IMR-90 (cell line): ENCODE results near the gene LAMB3. TPM values are rescaled to one million over a fixed set of nuclear protein-coding genes. Genes with fewer than 3 reads are reported as not detected.

Source experiments
- ATAC-seq: fragments of 200-7000 bp; cut with Tn5 transposase; 2 replicates; pipeline ENCODE4 v1.9.1; 2020; ENCODE audit warnings: low read depth, mild to moderate bottlenecking, moderate library complexity
- BruUV-seq: library from RNA; stranded (reverse); fragments of 400-500 nt; replicated peaks from 2 replicates; lab custom pipeline; 2021; lab: Mats Ljungman, UMichigan
- CTCF ChIA-PET: fragments of 300-600 bp; formaldehyde crosslinking; extraction: SDS; loops from one replicate; lab custom pipeline; 2021; ENCODE audit warnings: antibody characterized with exemption; lab: Yijun Ruan, JAX
- POLR2A ChIA-PET: fragments of 300-600 bp; sonication (Branson Sonifier 250); formaldehyde crosslinking; loops from one replicate; lab custom pipeline; 2022; ENCODE audit warnings: antibody characterized with exemption; ENCODE audit not compliant: unreplicated experiment; lab: Charles Lee
- DNase-seq: peaks from one replicate; pipeline ENCODE4 v3.0.0; 2013
- H2AFZ ChIP-seq: replicated peaks from 2 replicates; pipeline ENCODE3; 2013; ENCODE audit warnings: low read length, mild to moderate bottlenecking; ENCODE audit not compliant: poor library complexity
- H2AK5ac ChIP-seq: 2 replicates; pipeline ENCODE4 v1.6.1; 2013; ENCODE audit warnings: low read depth, low read length, inconsistent platforms
- H2AK9ac ChIP-seq: replicated peaks from 2 replicates; pipeline ENCODE3; 2013; ENCODE audit warnings: mild to moderate bottlenecking, low read depth, low read length, moderate library complexity; ENCODE audit not compliant: poor library complexity
- H2BK120ac ChIP-seq: 2 replicates; pipeline ENCODE4 v1.6.1; 2013; ENCODE audit warnings: low read depth, low read length, inconsistent platforms
- H2BK15ac ChIP-seq: 3 replicates; pipeline ENCODE4 v1.6.1; 2013; ENCODE audit warnings: low read depth, low read length, inconsistent platforms
- H2BK20ac ChIP-seq: 2 replicates; pipeline ENCODE4 v1.6.1; 2013; ENCODE audit warnings: low read depth, mild to moderate bottlenecking, inconsistent platforms, low read length, moderate library complexity
- H2BK5ac ChIP-seq: 2 replicates; pipeline ENCODE4 v1.6.1; 2013; ENCODE audit warnings: mild to moderate bottlenecking, low read depth, low read length, inconsistent platforms; ENCODE audit not compliant: poor library complexity, severe bottlenecking
- H3K14ac ChIP-seq: replicated peaks from 2 replicates; pipeline ENCODE4 v1.6.1; 2013; ENCODE audit warnings: low read depth, low read length, inconsistent platforms
- H3K18ac ChIP-seq: 2 replicates; pipeline ENCODE4 v1.6.1; 2013; ENCODE audit warnings: low read depth, low read length, control low read depth
- H3K23ac ChIP-seq: 2 replicates; pipeline ENCODE4 v1.6.1; 2013; ENCODE audit warnings: low read depth, low read length, inconsistent platforms
- H3K27ac ChIP-seq: 2 replicates; pipeline ENCODE4 v1.5.1; 2013; ENCODE audit warnings: mild to moderate bottlenecking, control low read depth, low read length; ENCODE audit not compliant: insufficient read depth
- H3K27me3 ChIP-seq: 2 replicates; pipeline ENCODE4 v1.6.1; 2013; ENCODE audit warnings: low read length; ENCODE audit not compliant: control insufficient read depth, insufficient read depth
- H3K36me3 ChIP-seq: 2 replicates; pipeline ENCODE4 v1.6.1; 2013; ENCODE audit warnings: low read length, mixed read lengths; ENCODE audit not compliant: control insufficient read depth, insufficient read depth
- H3K4ac ChIP-seq: 2 replicates; pipeline ENCODE4 v1.6.1; 2013; ENCODE audit warnings: low read depth, low read length, inconsistent platforms
- H3K4me1 ChIP-seq: 2 replicates; pipeline ENCODE4 v1.6.1; 2013; ENCODE audit warnings: low read length, mixed read lengths; ENCODE audit not compliant: control insufficient read depth, insufficient read depth
- H3K4me2 ChIP-seq: 2 replicates; pipeline ENCODE4 v1.6.1; 2013; ENCODE audit warnings: low read depth, mild to moderate bottlenecking, control low read depth, low read length, moderate library complexity
- H3K4me3 ChIP-seq: 2 replicates; pipeline ENCODE4 v1.5.1; 2013; ENCODE audit warnings: low read depth, mild to moderate bottlenecking, control low read depth, low read length, moderate library complexity; ENCODE audit not compliant: insufficient read depth
- H3K56ac ChIP-seq: 2 replicates; pipeline ENCODE4 v1.6.1; 2013; ENCODE audit warnings: low read length, inconsistent platforms; ENCODE audit not compliant: insufficient read depth; ENCODE audit errors: extremely low read depth
- H3K79me1 ChIP-seq, 2 experiments: 2 replicates each; pipeline ENCODE4 v1.6.1; 2013; ENCODE audit warnings: low read length in 2 of 2, inconsistent platforms in 1 of 2, low read depth in 1 of 2
- H3K9ac ChIP-seq: 2 replicates; pipeline ENCODE4 v1.6.1; 2013; ENCODE audit warnings: low read depth, low read length, control low read depth
- H3K9me1 ChIP-seq: 2 replicates; pipeline ENCODE4 v1.6.1; 2013; ENCODE audit warnings: low read length, inconsistent platforms; ENCODE audit not compliant: insufficient read depth
- H3K9me3 ChIP-seq: 2 replicates; pipeline ENCODE4 v1.6.1; 2013; ENCODE audit warnings: low read length; ENCODE audit not compliant: control insufficient read depth, insufficient read depth
- H4K20me1 ChIP-seq: 2 replicates; pipeline ENCODE4 v1.6.1; 2013; ENCODE audit warnings: low read length, inconsistent platforms; ENCODE audit not compliant: insufficient read depth
- H4K5ac ChIP-seq: 2 replicates; pipeline ENCODE4 v1.6.1; 2013; ENCODE audit warnings: mild to moderate bottlenecking, low read depth, low read length, control low read depth
- H4K8ac ChIP-seq, 2 experiments: 2 replicates each; pipeline ENCODE4 v1.6.1; 2013; ENCODE audit warnings: low read depth in 2 of 2, low read length in 2 of 2, control low read depth in 1 of 2, inconsistent platforms in 1 of 2
- H4K91ac ChIP-seq: 2 replicates; pipeline ENCODE4 v1.6.1; 2013; ENCODE audit warnings: low read depth, low read length, inconsistent platforms; ENCODE audit not compliant: insufficient read depth
- BHLHE40 ChIP-seq: fragments of 150-350 bp; IDR thresholded peaks from 2 replicates; pipeline ENCODE4 v1.6.1; 2016; ENCODE audit warnings: mild to moderate bottlenecking, low read depth, low read length
- CEBPB ChIP-seq: IDR thresholded peaks from 2 replicates; pipeline ENCODE4 v1.6.1; 2012; ENCODE audit warnings: low read depth, low read length, improper control_type of control experiment
- CTCF ChIP-seq: conservative IDR thresholded peaks from 2 replicates; pipeline ENCODE4 v1.5.1; 2012; ENCODE audit warnings: mild to moderate bottlenecking, low read depth, low read length, improper control_type of control experiment
- ELK1 ChIP-seq: fragments of 150-350 bp; IDR thresholded peaks from 2 replicates; pipeline ENCODE4 v1.6.1; 2016; ENCODE audit warnings: low read depth, mild to moderate bottlenecking, low read length, moderate library complexity, borderline replicate concordance
- MAFK ChIP-seq: IDR thresholded peaks from 2 replicates; pipeline ENCODE4 v1.6.1; 2012; ENCODE audit warnings: low read depth, low read length, improper control_type of control experiment
- MXI1 ChIP-seq: IDR thresholded peaks from 2 replicates; pipeline ENCODE4 v1.6.1; 2012; ENCODE audit warnings: low read depth, mild to moderate bottlenecking, low read length, moderate library complexity, borderline replicate concordance
- NFE2L2 ChIP-seq: fragments of 150-350 bp; IDR thresholded peaks from 2 replicates; pipeline ENCODE4 v1.6.1; 2016; ENCODE audit warnings: low read depth, mild to moderate bottlenecking, low read length
- POLR2A ChIP-seq: IDR thresholded peaks from 2 replicates; pipeline ENCODE4 v1.6.1; 2012; ENCODE audit warnings: mild to moderate bottlenecking, low read depth, low read length
- RAD21 ChIP-seq: IDR thresholded peaks from 2 replicates; pipeline ENCODE4 v1.6.1; 2012; ENCODE audit warnings: low read length, improper control_type of control experiment
- RCOR1 ChIP-seq: IDR thresholded peaks from 2 replicates; pipeline ENCODE4 v1.6.1; 2012; ENCODE audit warnings: mild to moderate bottlenecking, low read length, improper control_type of control experiment; ENCODE audit not compliant: insufficient replicate concordance
- RFX5 ChIP-seq: IDR thresholded peaks from 2 replicates; pipeline ENCODE4 v1.8.0; 2012; ENCODE audit warnings: low read depth, mild to moderate bottlenecking, low read length, moderate library complexity
- USF2 ChIP-seq: fragments of 150-350 bp; IDR thresholded peaks from 2 replicates; pipeline ENCODE4 v1.6.1; 2017; ENCODE audit warnings: mild to moderate bottlenecking, antibody characterized with exemption, low read length, low read depth
- WGBS, 2 experiments: methylation state at CpG; one replicate each; pipeline versions ENCODE4 v1.1.5 to v1.1.7; 2013; ENCODE audit warnings: missing lambda C conversion rate in 2 of 2; ENCODE audit not compliant: insufficient read length in 1 of 2; ENCODE audit errors: extremely low coverage in 2 of 2; 5-methylcytosine and 5-hydroxymethylcytosine counted together
- dilution Hi-C: fragments of 300-500 bp; cut with HindIII; formaldehyde crosslinking; loops from one replicate; pipeline ENCODE4 v1.14.3; 2018; ENCODE audit warnings: low sequenced_read_pairs; ENCODE audit not compliant: unreplicated experiment
- in situ Hi-C: fragments of 300-500 bp; cut with MboI; formaldehyde crosslinking; loops from 3 replicates; pipeline ENCODE4 v1.14.3; 2019; ENCODE audit warnings: low sequenced_read_pairs, inconsistent platforms, mixed read lengths
- intact Hi-C: fragments of 100-400 bp; cut with micrococcal nuclease; formaldehyde crosslinking; loops from 2 replicates; pipeline ENCODE4 v1.10.0; 2022
- polyA plus RNA-seq, 3 experiments: library from polyadenylated mRNA; depleted of rRNA; stranded (reverse); fragments of >200 nt; gene quantifications; 2 replicates each; pipeline ENCODE4 v1.2.3, GENCODE V29; 2012; ENCODE audit warnings: low replicate concordance in 1 of 3
- total RNA-seq: library from RNA; depleted of rRNA; stranded (reverse); fragments of >200 nt; gene quantifications from 2 replicates; pipeline ENCODE4 v1.2.3, GENCODE V29; 2012

Gene LAMB3
- total and polyA plus RNA-seq, 2 of the 4 experiments (the other 2 are of a cell fraction) = 0.72 to 2.1 TPM

GRCh38 chr1:209634005-209634737, 18.1 kb downstream of the LAMB3 start:
- H3K4me1 ChIP-seq = 0 out of 2 replicates have a peak, but pooled peaks cover 2% of the 10 kb centered on the region
- no peak overlapping the region for H3K4me3 ChIP-seq
- no peak overlapping the region for H4K5ac ChIP-seq
- no peak overlapping the region for H4K91ac ChIP-seq
- H2AK9ac ChIP-seq = no peak overlapping the region
- H3K4ac ChIP-seq = no peak overlapping the region
- TF ChIP-seq USF2 = no peak
- TF ChIP-seq ELK1 = no peak
- no peak for TF ChIP-seq RCOR1
- no peak for TF ChIP-seq CEBPB
- no peak for TF ChIP-seq RFX5
- no peak for TF ChIP-seq CTCF
- TF ChIP-seq MAFK = no peak
- no peak for TF ChIP-seq NFE2L2
- TF ChIP-seq POLR2A = no peak
- no peak for TF ChIP-seq MXI1
- no peak for TF ChIP-seq RAD21
- TF ChIP-seq BHLHE40 = no peak
- H3K27me3 ChIP-seq = no peaks in the 10 kb centered on the region
- H3K56ac ChIP-seq = no peak overlapping the region
- DNase-seq (peak; percentile 21), ATAC-seq (no peak)
- no peak overlapping the region for H2BK5ac ChIP-seq
- H2AK5ac ChIP-seq = no peak overlapping the region
- dilution Hi-C loops (no loop called here), in situ Hi-C loops (no loop called here), intact Hi-C loops (no loop called here)
- no peaks in the 10 kb centered on the region for H3K36me3 ChIP-seq
- CTCF ChIA-PET = interaction anchor here (0.6 to 0.7 kb wide), 2 partner anchors 12 to 72 kb away, joined by 3 read pairs; no protein-coding TSS in a partner anchor
- no peak overlapping the region for H2BK15ac ChIP-seq
- H3K4me2 ChIP-seq = no peak overlapping the region
- peak overlapping the region; percentile 27 for H2AFZ ChIP-seq
- no peak overlapping the region for H2BK20ac ChIP-seq
- BruUV-seq = no TSS peak
- H3K23ac ChIP-seq = no peak overlapping the region
- 87% methylated on average over 3 of the region's 20 CpGs; no CpG with 5 or more reads in 1 of the 2 experiments for WGBS, 2 experiments
- no peaks in the 10 kb centered on the region; the same call in 1 of the 2 replicates for H3K9me1 ChIP-seq
- H3K9ac ChIP-seq = no peak overlapping the region
- POLR2A ChIA-PET = interaction anchor here (0.6 kb wide), 1 partner anchor 69 kb away, joined by 3 read pairs; no protein-coding TSS in a partner anchor
- H3K27ac ChIP-seq = no peak overlapping the region
- H2BK120ac ChIP-seq = no peak overlapping the region
- no peaks in the 10 kb centered on the region for H3K79me1 ChIP-seq
- H3K9me3 ChIP-seq = no peaks in the 10 kb centered on the region
- H3K18ac ChIP-seq = no peak overlapping the region
- no peak overlapping the region for H3K14ac ChIP-seq
- H4K8ac ChIP-seq = no peak overlapping the region
- H4K20me1 ChIP-seq = no peaks in the 10 kb centered on the region
